HEK293 (cell line): ENCODE results near the gene PEAR1.
A peak's percentile ranks its signal among the peaks of the same experiment; 100 is the strongest.

Source experiments
- BCL11A ChIP-seq: fragments of 450-650 bp; formaldehyde crosslinking; IDR thresholded peaks from 2 replicates; pipeline ENCODE4 v1.5.1; 2016; ENCODE audit warnings: low read depth, missing biosample characterization, missing genetic modification characterization
- GFI1B ChIP-seq: fragments of 450-650 bp; formaldehyde crosslinking; IDR thresholded peaks from 2 replicates; pipeline ENCODE4 v1.5.1; 2016; ENCODE audit warnings: missing biosample characterization, missing genetic modification characterization
- HOXA7 ChIP-seq: sonication (generic); formaldehyde crosslinking; IDR thresholded peaks from 2 replicates; pipeline ENCODE4 v1.8.1; 2022; ENCODE audit warnings: missing genetic modification reagents, borderline replicate concordance
- KLF16 ChIP-seq: fragments of 450-650 bp; formaldehyde crosslinking; IDR thresholded peaks from 2 replicates; pipeline ENCODE4 v1.5.1; 2017; ENCODE audit warnings: missing biosample characterization, missing genetic modification characterization
- KLF9 ChIP-seq: fragments of 450-650 bp; formaldehyde crosslinking; IDR thresholded peaks from 2 replicates; pipeline ENCODE4 v1.5.1; 2016; ENCODE audit warnings: missing biosample characterization, missing genetic modification characterization, low read depth
- PRDM10 ChIP-seq: fragments of 450-650 bp; formaldehyde crosslinking; IDR thresholded peaks from 2 replicates; pipeline ENCODE4 v1.5.1; 2016; ENCODE audit warnings: missing biosample characterization, missing genetic modification characterization
- RBAK ChIP-seq: fragments of 450-650 bp; formaldehyde crosslinking; IDR thresholded peaks from 2 replicates; pipeline ENCODE4 v1.5.1; 2016; ENCODE audit warnings: missing biosample characterization, missing genetic modification characterization
- SCRT2 ChIP-seq: fragments of 450-650 bp; formaldehyde crosslinking; IDR thresholded peaks from 2 replicates; pipeline ENCODE4 v1.5.1; 2016; ENCODE audit warnings: missing biosample characterization, missing genetic modification characterization
- TRIM28 ChIP-seq: IDR thresholded peaks from 2 replicates; pipeline ENCODE4 v1.6.1; 2011; ENCODE audit warnings: low read length, control low read depth, borderline replicate concordance
- ZBTB48 ChIP-seq: fragments of 450-650 bp; formaldehyde crosslinking; IDR thresholded peaks from 2 replicates; pipeline ENCODE4 v1.5.1; 2016; ENCODE audit warnings: missing biosample characterization, missing genetic modification characterization
- ZBTB8A ChIP-seq: fragments of 450-650 bp; formaldehyde crosslinking; IDR thresholded peaks from 2 replicates; pipeline ENCODE4 v1.5.1; 2016; ENCODE audit warnings: missing biosample characterization, missing genetic modification characterization
- ZFP37 ChIP-seq: fragments of 450-650 bp; formaldehyde crosslinking; IDR thresholded peaks from 2 replicates; pipeline ENCODE4 v1.5.1; 2016; ENCODE audit warnings: missing biosample characterization, missing genetic modification characterization
- ZFP41 ChIP-seq: fragments of 450-650 bp; formaldehyde crosslinking; IDR thresholded peaks from 2 replicates; pipeline ENCODE4 v1.5.1; 2016; ENCODE audit warnings: missing biosample characterization, missing genetic modification characterization, borderline replicate concordance
- ZNF146 ChIP-seq: fragments of 450-650 bp; formaldehyde crosslinking; IDR thresholded peaks from 2 replicates; pipeline ENCODE4 v1.5.1; 2016; ENCODE audit warnings: missing biosample characterization, missing genetic modification characterization
- ZNF2 ChIP-seq: fragments of 450-650 bp; formaldehyde crosslinking; IDR thresholded peaks from 2 replicates; pipeline ENCODE4 v1.5.1; 2016; ENCODE audit warnings: missing biosample characterization, missing genetic modification characterization
- ZNF366 ChIP-seq: fragments of 450-650 bp; formaldehyde crosslinking; conservative IDR thresholded peaks from 2 replicates; pipeline ENCODE4 v1.5.1; 2016; ENCODE audit warnings: missing biosample characterization, missing genetic modification characterization
- ZNF37A ChIP-seq: fragments of 450-650 bp; IDR thresholded peaks from 2 replicates; pipeline ENCODE4 v1.5.1; 2018; ENCODE audit warnings: missing biosample characterization, missing genetic modification characterization
- ZNF404 ChIP-seq: fragments of 450-650 bp; formaldehyde crosslinking; IDR thresholded peaks from 2 replicates; pipeline ENCODE4 v1.5.1; 2017; ENCODE audit warnings: missing biosample characterization, missing genetic modification characterization
- ZNF416 ChIP-seq: fragments of 450-650 bp; formaldehyde crosslinking; IDR thresholded peaks from 2 replicates; pipeline ENCODE4 v1.5.1; 2016; ENCODE audit warnings: missing biosample characterization, missing genetic modification characterization
- ZNF433 ChIP-seq: fragments of 450-650 bp; formaldehyde crosslinking; IDR thresholded peaks from 2 replicates; pipeline ENCODE4 v1.5.1; 2016; ENCODE audit warnings: missing biosample characterization, missing genetic modification characterization, low read depth
- ZNF514 ChIP-seq: fragments of 450-650 bp; formaldehyde crosslinking; IDR thresholded peaks from 2 replicates; pipeline ENCODE4 v1.5.1; 2016; ENCODE audit warnings: missing biosample characterization, missing genetic modification characterization
- ZNF558 ChIP-seq: fragments of 450-650 bp; formaldehyde crosslinking; IDR thresholded peaks from 2 replicates; pipeline ENCODE4 v1.5.1; 2016; ENCODE audit warnings: missing biosample characterization, missing genetic modification characterization
- ZNF596 ChIP-seq: fragments of 450-650 bp; IDR thresholded peaks from 2 replicates; pipeline ENCODE4 v1.5.0; 2018; ENCODE audit warnings: missing biosample characterization, mild to moderate bottlenecking, missing genetic modification characterization, moderate library complexity
- ZNF624 ChIP-seq: fragments of 450-650 bp; formaldehyde crosslinking; IDR thresholded peaks from 2 replicates; pipeline ENCODE4 v1.5.1; 2017; ENCODE audit warnings: missing biosample characterization, missing genetic modification characterization
- ZNF701 ChIP-seq: fragments of 450-650 bp; formaldehyde crosslinking; IDR thresholded peaks from 2 replicates; pipeline ENCODE4 v1.5.1; 2016; ENCODE audit warnings: missing biosample characterization, missing genetic modification characterization
- ZNF76 ChIP-seq: fragments of 450-650 bp; formaldehyde crosslinking; IDR thresholded peaks from 2 replicates; pipeline ENCODE4; 2016; ENCODE audit warnings: low read depth, missing biosample characterization, missing genetic modification characterization, borderline replicate concordance
- ZNF777 ChIP-seq: fragments of 450-650 bp; formaldehyde crosslinking; IDR thresholded peaks from 2 replicates; pipeline ENCODE4 v1.5.1; 2017; ENCODE audit warnings: missing biosample characterization, missing genetic modification characterization, borderline replicate concordance
- ZSCAN18 ChIP-seq: fragments of 450-650 bp; formaldehyde crosslinking; IDR thresholded peaks from 2 replicates; pipeline ENCODE4 v1.5.1; 2016; ENCODE audit warnings: missing biosample characterization, missing genetic modification characterization
- ZSCAN5A ChIP-seq: fragments of 450-650 bp; formaldehyde crosslinking; IDR thresholded peaks from 2 replicates; pipeline ENCODE4 v1.5.1; 2016; ENCODE audit warnings: missing biosample characterization, missing genetic modification characterization
- TF ChIP-seq, protein P1 (sequence below): fragments of 450-650 bp; formaldehyde crosslinking; IDR thresholded peaks from 2 replicates; pipeline ENCODE4 v1.5.1; 2016; ENCODE audit warnings: missing biosample characterization, missing genetic modification characterization
- TF ChIP-seq, protein P2 (sequence below): fragments of 450-650 bp; formaldehyde crosslinking; IDR thresholded peaks from 2 replicates; pipeline ENCODE4 v1.5.1; 2017; ENCODE audit warnings: missing biosample characterization, mild to moderate bottlenecking, missing genetic modification characterization, moderate library complexity

Gene PEAR1

GRCh38 chr1:156920233-156921052, 26.9 kb downstream of the PEAR1 start, which contains the start of gene LRRC71 (continued):
- no peak for TF ChIP-seq ZSCAN18 (tag by site-specific recombination)
- TF ChIP-seq RBAK = no peak
- no peak for TF ChIP-seq HOXA7 (CRISPR knock-in tag)
- TF ChIP-seq ZNF2 (tag by site-specific recombination) = peak; percentile 62; the same call in 1 of the 2 replicates
- no peak for TF ChIP-seq ZNF404 (tag by site-specific recombination)
- no peak for TF ChIP-seq ZNF433 (tag by site-specific recombination)
- TF ChIP-seq ZBTB8A (tag by site-specific recombination) = peak; percentile 36
- peak; percentile 59; the same call in 1 of the 2 replicates for TF ChIP-seq KLF9
- TF ChIP-seq ZNF37A (tag by site-specific recombination) = no peak
- no peak for TF ChIP-seq ZNF514 (tag by site-specific recombination)
- no peak for TF ChIP-seq ZNF777 (tag by site-specific recombination)
- TF ChIP-seq ZNF416 (tag by site-specific recombination) = no peak
- no peak for TF ChIP-seq ZNF624 (tag by site-specific recombination)
- no peak for TF ChIP-seq TRIM28
- TF ChIP-seq ZNF596 (tag by site-specific recombination) = no peak
- no peak for TF ChIP-seq ZNF146 (tag by site-specific recombination)
- TF ChIP-seq ZFP37 = no peak
- TF ChIP-seq ZNF76 (tag by site-specific recombination) = peak; percentile 46; the same call in 1 of the 2 replicates
- no peak for TF ChIP-seq ZNF558 (tag by site-specific recombination)
- no peak for TF ChIP-seq ZNF701 (tag by site-specific recombination)
- peak; percentile 47; the same call in 1 of the 2 replicates for TF ChIP-seq ZBTB48 (tag by site-specific recombination)
- TF ChIP-seq ZFP41 (tag by site-specific recombination) = no peak
- TF ChIP-seq SCRT2 (tag by site-specific recombination) = no peak
- TF ChIP-seq ZSCAN5A (tag by site-specific recombination) = no peak
- TF ChIP-seq GFI1B (tag by site-specific recombination) = no peak
- TF ChIP-seq, protein P1, sequence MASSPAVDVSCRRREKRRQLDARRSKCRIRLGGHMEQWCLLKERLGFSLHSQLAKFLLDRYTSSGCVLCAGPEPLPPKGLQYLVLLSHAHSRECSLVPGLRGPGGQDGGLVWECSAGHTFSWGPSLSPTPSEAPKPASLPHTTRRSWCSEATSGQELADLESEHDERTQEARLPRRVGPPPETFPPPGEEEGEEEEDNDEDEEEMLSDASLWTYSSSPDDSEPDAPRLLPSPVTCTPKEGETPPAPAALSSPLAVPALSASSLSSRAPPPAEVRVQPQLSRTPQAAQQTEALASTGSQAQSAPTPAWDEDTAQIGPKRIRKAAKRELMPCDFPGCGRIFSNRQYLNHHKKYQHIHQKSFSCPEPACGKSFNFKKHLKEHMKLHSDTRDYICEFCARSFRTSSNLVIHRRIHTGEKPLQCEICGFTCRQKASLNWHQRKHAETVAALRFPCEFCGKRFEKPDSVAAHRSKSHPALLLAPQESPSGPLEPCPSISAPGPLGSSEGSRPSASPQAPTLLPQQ (tag by site-specific recombination) = peak; percentile 29
- TF ChIP-seq KLF16 (tag by site-specific recombination) = peak; percentile 69
- no peak for TF ChIP-seq PRDM10 (tag by site-specific recombination)
- TF ChIP-seq, protein P2, sequence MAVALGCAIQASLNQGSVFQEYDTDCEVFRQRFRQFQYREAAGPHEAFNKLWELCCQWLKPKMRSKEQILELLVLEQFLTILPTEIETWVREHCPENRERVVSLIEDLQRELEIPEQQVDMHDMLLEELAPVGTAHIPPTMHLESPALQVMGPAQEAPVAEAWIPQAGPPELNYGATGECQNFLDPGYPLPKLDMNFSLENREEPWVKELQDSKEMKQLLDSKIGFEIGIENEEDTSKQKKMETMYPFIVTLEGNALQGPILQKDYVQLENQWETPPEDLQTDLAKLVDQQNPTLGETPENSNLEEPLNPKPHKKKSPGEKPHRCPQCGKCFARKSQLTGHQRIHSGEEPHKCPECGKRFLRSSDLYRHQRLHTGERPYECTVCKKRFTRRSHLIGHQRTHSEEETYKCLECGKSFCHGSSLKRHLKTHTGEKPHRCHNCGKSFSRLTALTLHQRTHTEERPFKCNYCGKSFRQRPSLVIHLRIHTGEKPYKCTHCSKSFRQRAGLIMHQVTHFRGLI (tag by site-specific recombination) = peak; percentile 42; the same call in 1 of the 2 replicates
- TF ChIP-seq BCL11A (tag by site-specific recombination) = no peak
- TF ChIP-seq ZNF366 (tag by site-specific recombination) = no peak
